ENCODE data around the gene VEPH1.
"Not testable (repeated sequence)": the region's sequence is repeated elsewhere in the genome, so short reads cannot be mapped to it uniquely, and the experiment has no call there.

DNA sequence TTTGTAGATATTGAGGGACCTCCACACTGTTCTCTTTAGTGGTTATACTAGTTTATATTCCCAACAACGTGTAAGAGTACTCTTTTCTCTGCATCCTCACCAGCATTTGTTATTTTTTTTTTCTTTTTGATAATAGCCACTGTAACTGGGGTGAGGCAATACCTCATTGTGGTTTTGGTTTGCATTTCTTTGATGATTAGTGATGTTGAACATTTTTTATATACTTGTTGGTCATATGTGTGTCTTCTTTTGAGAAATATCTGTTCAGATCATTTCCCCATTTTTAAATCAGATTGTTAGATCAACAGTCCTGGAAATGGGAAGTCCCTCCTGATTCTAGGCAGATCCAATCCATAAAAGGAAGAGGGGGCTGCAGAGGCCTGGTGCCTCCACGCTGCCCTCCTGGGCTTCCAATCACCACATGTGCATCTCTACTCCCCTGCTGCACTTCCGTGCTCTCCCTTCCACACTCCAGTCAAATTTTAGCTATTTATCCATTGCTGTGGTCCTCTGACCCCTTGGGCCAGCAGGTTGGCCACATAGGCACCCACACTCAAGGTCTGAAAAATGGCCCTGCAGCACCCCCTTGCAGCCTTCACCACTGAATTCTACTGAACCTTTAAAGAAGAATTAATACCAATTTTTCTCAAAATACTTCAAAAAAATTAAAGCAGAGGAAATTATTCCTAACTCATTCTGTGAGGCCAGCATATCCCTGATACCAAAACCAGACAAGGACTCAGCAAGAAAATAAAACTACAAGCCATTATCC is 154.7 kb downstream of the VEPH1 start:
- not testable (repeated sequence) for TF ChIP-seq POLR2A (IDR thresholded peaks at IDR 0.05)
- TF ChIP-seq, protein P1, sequence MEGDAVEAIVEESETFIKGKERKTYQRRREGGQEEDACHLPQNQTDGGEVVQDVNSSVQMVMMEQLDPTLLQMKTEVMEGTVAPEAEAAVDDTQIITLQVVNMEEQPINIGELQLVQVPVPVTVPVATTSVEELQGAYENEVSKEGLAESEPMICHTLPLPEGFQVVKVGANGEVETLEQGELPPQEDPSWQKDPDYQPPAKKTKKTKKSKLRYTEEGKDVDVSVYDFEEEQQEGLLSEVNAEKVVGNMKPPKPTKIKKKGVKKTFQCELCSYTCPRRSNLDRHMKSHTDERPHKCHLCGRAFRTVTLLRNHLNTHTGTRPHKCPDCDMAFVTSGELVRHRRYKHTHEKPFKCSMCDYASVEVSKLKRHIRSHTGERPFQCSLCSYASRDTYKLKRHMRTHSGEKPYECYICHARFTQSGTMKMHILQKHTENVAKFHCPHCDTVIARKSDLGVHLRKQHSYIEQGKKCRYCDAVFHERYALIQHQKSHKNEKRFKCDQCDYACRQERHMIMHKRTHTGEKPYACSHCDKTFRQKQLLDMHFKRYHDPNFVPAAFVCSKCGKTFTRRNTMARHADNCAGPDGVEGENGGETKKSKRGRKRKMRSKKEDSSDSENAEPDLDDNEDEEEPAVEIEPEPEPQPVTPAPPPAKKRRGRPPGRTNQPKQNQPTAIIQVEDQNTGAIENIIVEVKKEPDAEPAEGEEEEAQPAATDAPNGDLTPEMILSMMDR (IDR thresholded peaks at IDR 0.05) = not testable (repeated sequence)
